ENCODE data around the gene ITM2C. TPM values are rescaled to one million over a fixed set of nuclear protein-coding genes. Genes with fewer than 3 reads are reported as not detected.

Gene ITM2C
- total RNA-seq, result 88.1 TPM

- DNase-seq, result peak; percentile 88
These were observed at the start of gene ITM2C for GRCh38 chr2:230864605-230865306. ITM2C (plus strand) TSS chr2:230864942; CDS start chr2:230865026, 84 bp downstream.

GRCh38 chr2:230815088-230815487, 49.7 kb upstream of the ITM2C start:
- no peak for DNase-seq

GRCh38 chr2:230816735-230817134, 48.0 kb upstream of the ITM2C start:
- DNase-seq, result no peak

GRCh38 chr2:230819433-230819832, 45.3 kb upstream of the ITM2C start:
- no peak for DNase-seq

- no peak for DNase-seq
These were observed 43.3 kb upstream of the ITM2C start for GRCh38 chr2:230821261-230821990.

- no peak for DNase-seq
These were observed 42.7 kb upstream of the ITM2C start for GRCh38 chr2:230821991-230822520.

- DNase-seq, result peak; percentile 18
These were observed 41.3 kb upstream of the ITM2C start for GRCh38 chr2:230823264-230823964.

GRCh38 chr2:230824406-230824978, 40.2 kb upstream of the ITM2C start:
- DNase-seq, result peak; percentile 94

- no peak for DNase-seq
These were observed 39.4 kb upstream of the ITM2C start for GRCh38 chr2:230825354-230825753.

- DNase-seq, result no peak
These were observed 36.9 kb upstream of the ITM2C start for GRCh38 chr2:230827774-230828271.

GRCh38 chr2:230828272-230828961, 36.3 kb upstream of the ITM2C start:
- DNase-seq, result no peak

GRCh38 chr2:230829293-230829692, 35.4 kb upstream of the ITM2C start:
- DNase-seq, result no peak

- no peak for DNase-seq
These were observed 34.8 kb upstream of the ITM2C start for GRCh38 chr2:230829959-230830358.

- no peak for DNase-seq
These were observed 34.3 kb upstream of the ITM2C start for GRCh38 chr2:230830428-230830827.

- no peak for DNase-seq
These were observed 24.4 kb upstream of the ITM2C start for GRCh38 chr2:230840301-230840700.

GRCh38 chr2:230842473-230842872, 22.3 kb upstream of the ITM2C start:
- no peak for DNase-seq

- no peak for DNase-seq
These were observed 21.6 kb upstream of the ITM2C start for GRCh38 chr2:230843132-230843531.

- no peak for DNase-seq
These were observed 18.4 kb upstream of the ITM2C start for GRCh38 chr2:230846360-230846759.

- peak; percentile 87 for DNase-seq
These were observed 16.8 kb upstream of the ITM2C start for GRCh38 chr2:230847883-230848388.

- peak; percentile 29 for DNase-seq
These were observed 14.9 kb upstream of the ITM2C start for GRCh38 chr2:230849633-230850357.

- DNase-seq, result no peak
These were observed 14.4 kb upstream of the ITM2C start for GRCh38 chr2:230850358-230850658.

All from tongue (tissue), 2 donors.